HepG2 (cell line): Measurements from ENCODE around the gene FOXI3. TPM values are rescaled to one million over a fixed set of nuclear protein-coding genes. Genes with fewer than 3 reads are reported as not detected.

Experiments
- ATAC-seq: fragments of 200-7000 bp; cut with Tn5 transposase; 3 replicates; pipeline ENCODE4 v1.9.1; 2020; ENCODE audit warnings: mild to moderate bottlenecking, moderate library complexity
- BruUV-seq: library from RNA; stranded (reverse); fragments of 400-500 nt; replicated peaks from 2 replicates; lab custom pipeline; 2021; lab: Mats Ljungman, UMichigan
- CTCF ChIA-PET: fragments of 300-600 bp; formaldehyde crosslinking; extraction: SDS; loops from one replicate; lab custom pipeline; 2021; ENCODE audit warnings: low total read pairs, inconsistent platforms, low intra/inter-chr PET ratio; lab: Yijun Ruan, JAX
- POLR2A ChIA-PET: fragments of 350-600 bp; sonication (Branson Sonifier 250); formaldehyde crosslinking; loops from one replicate; lab custom pipeline; 2020; ENCODE audit warnings: antibody characterized with exemption, inconsistent platforms; lab: Yijun Ruan, JAX
- DNase-seq: peaks from one replicate; pipeline ENCODE4 v3.0.0-alpha.2; 2015; ENCODE audit warnings: low spot score
- FAIRE-seq: peaks from 3 replicates; lab custom pipeline; 2011; peaks lifted over from hg19 to GRCh38; lab: Jason Lieb, UNC
- H2AFZ ChIP-seq: one replicate; pipeline ENCODE4 v1.6.1; 2011; ENCODE audit warnings: low read length, inconsistent platforms
- H3K27ac ChIP-seq: fragments of 300-600 bp; 3 replicates; pipeline ENCODE4 v1.8.0; 2011; ENCODE audit warnings: mixed run types, mild to moderate bottlenecking, mixed read lengths, low read length, inconsistent platforms; ENCODE audit not compliant: insufficient read depth; ENCODE audit errors: extremely low read length
- H3K27me3 ChIP-seq, 2 experiments: fragments of 200-600 bp in 1 of 2; 2 replicates in 1 of 2; 3 replicates in 1 of 2; pipeline versions ENCODE4 v1.6.0 to v1.8.0; 2011; ENCODE audit warnings: low read length in 2 of 2, mild to moderate bottlenecking in 2 of 2, moderate library complexity in 2 of 2, inconsistent platforms in 1 of 2; ENCODE audit not compliant: insufficient read depth in 2 of 2, control insufficient read depth in 1 of 2
- H3K36me3 ChIP-seq, 2 experiments: fragments of 200-600 bp in 1 of 2; replicated peaks in 1 of 2; 2 replicates in 1 of 2; 3 replicates in 1 of 2; pipeline versions ENCODE4 v1.5.1 to v1.8.0; 2011; ENCODE audit warnings: low read length in 2 of 2, inconsistent platforms in 1 of 2; ENCODE audit not compliant: insufficient read depth in 2 of 2, control insufficient read depth in 1 of 2
- H3K4me1 ChIP-seq: 2 replicates; pipeline ENCODE4 v1.5.1; 2012; ENCODE audit warnings: low read length, inconsistent platforms; ENCODE audit not compliant: insufficient read depth
- H3K4me2 ChIP-seq: 2 replicates; pipeline ENCODE4 v1.6.0; 2011; ENCODE audit warnings: low read depth, low read length, inconsistent platforms
- H3K4me3 ChIP-seq, 3 experiments: fragments of 200-600 bp in 1 of 3; sonication (generic), shearing (Covaris generic) in 1 of 3; replicated peaks in 1 of 3; 2 replicates each; pipeline ENCODE4 v1.5.1; 2011 to 2016; ENCODE audit warnings: low read length in 3 of 3, inconsistent platforms in 2 of 3, low read depth in 2 of 3, mild to moderate bottlenecking in 2 of 3, control low read depth in 1 of 3, mixed read lengths in 1 of 3; ENCODE audit not compliant: insufficient read depth in 1 of 3
- H3K79me2 ChIP-seq: one replicate; pipeline ENCODE4 v1.6.1; 2011; ENCODE audit warnings: low read length, inconsistent platforms; ENCODE audit not compliant: insufficient read depth
- H3K9ac ChIP-seq: 2 replicates; pipeline ENCODE4 v1.6.0; 2011; ENCODE audit warnings: mild to moderate bottlenecking, low read depth, low read length, inconsistent platforms; ENCODE audit not compliant: insufficient read depth
- H3K9me3 ChIP-seq: 2 replicates; pipeline ENCODE4 v1.5.1; 2012; ENCODE audit warnings: mild to moderate bottlenecking, low read length
- H4K20me1 ChIP-seq: 2 replicates; pipeline ENCODE4 v1.6.0; 2011; ENCODE audit warnings: inconsistent platforms, mild to moderate bottlenecking, low read length, moderate library complexity; ENCODE audit not compliant: insufficient read depth
- ASH2L ChIP-seq: fragments of 300-600, 200-600 bp; sonication (generic); IDR thresholded peaks from 2 replicates; pipeline ENCODE4 v1.7.0; 2017; ENCODE audit warnings: low read depth, mild to moderate bottlenecking, moderate library complexity, mixed read lengths, low read length; ENCODE audit not compliant: insufficient read length
- HNF4A ChIP-seq: sonication (generic); formaldehyde crosslinking; IDR thresholded peaks from 2 replicates; pipeline ENCODE4 v1.4.0; 2020; ENCODE audit warnings: missing genetic modification reagents
- MBD4 ChIP-seq: IDR thresholded peaks from 2 replicates; pipeline ENCODE4 v1.6.1; 2012; ENCODE audit warnings: low read length, inconsistent platforms, borderline replicate concordance
- PRPF4 ChIP-seq: fragments of 200-400 bp; formaldehyde crosslinking; IDR thresholded peaks from 2 replicates; pipeline ENCODE4 v1.6.1; 2016; ENCODE audit warnings: low read length, low read depth; ENCODE audit not compliant: poor library complexity, severe bottlenecking
- SP2 ChIP-seq: sonication (generic); formaldehyde crosslinking; IDR thresholded peaks from 2 replicates; pipeline ENCODE4 v1.5.1; 2020; ENCODE audit warnings: mild to moderate bottlenecking, missing genetic modification reagents
- ZNF160 ChIP-seq: sonication (generic); formaldehyde crosslinking; IDR thresholded peaks from 2 replicates; pipeline ENCODE4 v1.8.0; 2022; ENCODE audit warnings: mild to moderate bottlenecking, inconsistent platforms, missing genetic modification reagents
- ZNF33B ChIP-seq: sonication (generic); formaldehyde crosslinking; IDR thresholded peaks from 2 replicates; pipeline ENCODE4 v1.5.1; 2020; ENCODE audit warnings: mild to moderate bottlenecking, missing genetic modification reagents
- ZNF572 ChIP-seq: sonication (generic); formaldehyde crosslinking; IDR thresholded peaks from 2 replicates; pipeline ENCODE4 v1.5.1; 2020; ENCODE audit warnings: mild to moderate bottlenecking, missing genetic modification reagents
- WGBS: methylation state at CpG from one replicate; pipeline ENCODE4 v1.1.6; 2017; ENCODE audit warnings: low lambda C conversion rate; 5-methylcytosine and 5-hydroxymethylcytosine counted together
- in situ Hi-C: cut with HindIII; loops from 2 replicates; pipeline ENCODE4 v1.10.0; 2017; ENCODE audit warnings: low pct_unique_long_range_greater_than_20kb; ENCODE audit not compliant: extremely low pct_ligation_motif_present
- intact Hi-C: fragments of 100-400 bp; cut with micrococcal nuclease; formaldehyde crosslinking; loops from one replicate; pipeline ENCODE4 v1.10.0; 2022; ENCODE audit not compliant: unreplicated experiment
- polyA plus RNA-seq, 8 experiments: library from polyadenylated mRNA; depleted of rRNA in 3 of 8; stranded (reverse) in 7 of 8; unstranded in 1 of 8; fragments of >200 nt; fragmentation: Illumina TruSeq in 4 of 8; extraction: Trizol in 4 of 8; gene quantifications; 2 replicates each; pipeline versions ENCODE4 v1.2.1 to v1.2.3, GENCODE V29; 2011 to 2016; ENCODE audit warnings: low read depth in 4 of 8, missing spikeins in 1 of 8, mixed read lengths in 1 of 8; ENCODE audit not compliant: insufficient read depth in 1 of 8
- total RNA-seq, 5 experiments: library from RNA; depleted of rRNA; stranded (reverse); fragments of >200 nt; fragmentation: Illumina TruSeq; extraction: Trizol; gene quantifications; 2 replicates each; pipeline ENCODE4 v1.2.3, GENCODE V29; 2016; ENCODE audit warnings: low read depth in 1 of 5
- TF ChIP-seq, protein P1 (sequence below): IDR thresholded peaks from 2 replicates; pipeline ENCODE4 v1.6.1; 2016; ENCODE audit warnings: missing compliant biosample characterization, missing genetic modification reagents, borderline replicate concordance
- TF ChIP-seq, protein P2 (sequence below): sonication (generic); formaldehyde crosslinking; IDR thresholded peaks from 2 replicates; pipeline ENCODE4 v1.5.0; 2020; ENCODE audit warnings: mild to moderate bottlenecking, missing genetic modification reagents
- TF ChIP-seq, protein P3 (sequence below): sonication (generic); formaldehyde crosslinking; IDR thresholded peaks from 2 replicates; pipeline ENCODE4 v1.9.0; 2021; ENCODE audit warnings: missing genetic modification reagents, mild to moderate bottlenecking, borderline replicate concordance
- TF ChIP-seq, protein P4 (sequence below): sonication (generic); formaldehyde crosslinking; IDR thresholded peaks from 2 replicates; pipeline ENCODE4 v1.5.1; 2020; ENCODE audit warnings: mild to moderate bottlenecking, missing genetic modification reagents, borderline replicate concordance
- TF ChIP-seq, protein P5 (sequence below): sonication (generic); formaldehyde crosslinking; IDR thresholded peaks from 2 replicates; pipeline ENCODE4 v1.4.0; 2020; ENCODE audit warnings: missing genetic modification reagents, borderline replicate concordance

FOXI3 gene
- total and polyA plus RNA-seq, 2 of the 13 experiments (the other 11 are each of a cell fraction or from before 2014, with no cell fraction given), result not detected

DNA sequence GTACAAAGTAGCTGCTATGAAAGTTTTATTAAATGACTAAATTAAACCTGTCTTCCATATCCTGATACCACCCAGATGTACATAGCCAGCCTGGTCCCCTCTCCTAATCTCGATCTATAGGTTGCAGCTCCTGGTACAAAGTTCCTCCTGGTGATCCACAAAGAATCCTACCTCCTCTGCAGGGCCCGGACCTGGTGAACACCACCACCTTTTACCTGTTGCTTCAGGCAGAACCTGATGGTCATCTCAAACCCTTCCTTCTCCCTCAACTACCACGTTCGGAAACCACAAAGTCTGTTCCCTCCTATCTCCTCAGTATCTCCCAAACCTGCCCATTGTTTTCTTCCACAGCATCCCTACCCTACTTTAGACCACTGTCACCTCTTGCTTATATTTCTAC lies 15.5 kb downstream of the FOXI3 start:
- in situ Hi-C loops (no loop called here), intact Hi-C loops (no loop called here)
- Histone ChIP-seq H3K36me3 (no peaks in the 10 kb centered on the region), H3K79me2 (no peaks in the 10 kb centered on the region), H3K27ac (no peak overlapping the region), H3K4me1 (no peaks in the 10 kb centered on the region), H3K4me2 (no peak overlapping the region), H3K9ac (no peak overlapping the region), H2AFZ (no peak overlapping the region), H3K4me3 (no peak overlapping the region), H3K27me3 (peaks cover under 1 to 18% of the 10 kb centered on the region in 2 experiments; a peak in 4 of 5 replicates), H4K20me1 (no peaks in the 10 kb centered on the region), H3K9me3 (no peaks in the 10 kb centered on the region)
- no peak for DNase-seq
- 28% methylated on average over 4 of the region's 4 CpGs for WGBS
- FAIRE-seq, result no peak
- ATAC-seq, result no peak
- ChIA-PET CTCF (no interaction called here), POLR2A (no interaction called here)
- BruUV-seq, result no TSS peak
- TF ChIP-seq, protein P1, sequence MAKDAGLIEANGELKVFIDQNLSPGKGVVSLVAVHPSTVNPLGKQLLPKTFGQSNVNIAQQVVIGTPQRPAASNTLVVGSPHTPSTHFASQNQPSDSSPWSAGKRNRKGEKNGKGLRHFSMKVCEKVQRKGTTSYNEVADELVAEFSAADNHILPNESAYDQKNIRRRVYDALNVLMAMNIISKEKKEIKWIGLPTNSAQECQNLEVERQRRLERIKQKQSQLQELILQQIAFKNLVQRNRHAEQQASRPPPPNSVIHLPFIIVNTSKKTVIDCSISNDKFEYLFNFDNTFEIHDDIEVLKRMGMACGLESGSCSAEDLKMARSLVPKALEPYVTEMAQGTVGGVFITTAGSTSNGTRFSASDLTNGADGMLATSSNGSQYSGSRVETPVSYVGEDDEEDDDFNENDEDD, result no peak
- TF ChIP-seq, protein P2, sequence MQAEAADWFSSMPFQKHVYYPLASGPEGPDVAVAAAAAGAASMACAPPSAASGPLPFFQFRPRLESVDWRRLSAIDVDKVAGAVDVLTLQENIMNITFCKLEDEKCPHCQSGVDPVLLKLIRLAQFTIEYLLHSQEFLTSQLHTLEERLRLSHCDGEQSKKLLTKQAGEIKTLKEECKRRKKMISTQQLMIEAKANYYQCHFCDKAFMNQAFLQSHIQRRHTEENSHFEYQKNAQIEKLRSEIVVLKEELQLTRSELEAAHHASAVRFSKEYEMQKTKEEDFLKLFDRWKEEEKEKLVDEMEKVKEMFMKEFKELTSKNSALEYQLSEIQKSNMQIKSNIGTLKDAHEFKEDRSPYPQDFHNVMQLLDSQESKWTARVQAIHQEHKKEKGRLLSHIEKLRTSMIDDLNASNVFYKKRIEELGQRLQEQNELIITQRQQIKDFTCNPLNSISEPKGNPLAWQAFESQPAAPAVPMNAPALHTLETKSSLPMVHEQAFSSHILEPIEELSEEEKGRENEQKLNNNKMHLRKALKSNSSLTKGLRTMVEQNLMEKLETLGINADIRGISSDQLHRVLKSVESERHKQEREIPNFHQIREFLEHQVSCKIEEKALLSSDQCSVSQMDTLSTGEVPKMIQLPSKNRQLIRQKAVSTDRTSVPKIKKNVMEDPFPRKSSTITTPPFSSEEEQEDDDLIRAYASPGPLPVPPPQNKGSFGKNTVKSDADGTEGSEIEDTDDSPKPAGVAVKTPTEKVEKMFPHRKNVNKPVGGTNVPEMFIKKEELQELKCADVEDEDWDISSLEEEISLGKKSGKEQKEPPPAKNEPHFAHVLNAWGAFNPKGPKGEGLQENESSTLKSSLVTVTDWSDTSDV (CRISPR knock-in tag), result no peak
- TF ChIP-seq ASH2L, result no peak
- TF ChIP-seq PRPF4, result no peak
- TF ChIP-seq HNF4A (CRISPR knock-in tag), result no peak
- no peak for TF ChIP-seq ZNF572
- no peak for TF ChIP-seq MBD4
- no peak for TF ChIP-seq ZNF33B (CRISPR knock-in tag)
- TF ChIP-seq, protein P3, sequence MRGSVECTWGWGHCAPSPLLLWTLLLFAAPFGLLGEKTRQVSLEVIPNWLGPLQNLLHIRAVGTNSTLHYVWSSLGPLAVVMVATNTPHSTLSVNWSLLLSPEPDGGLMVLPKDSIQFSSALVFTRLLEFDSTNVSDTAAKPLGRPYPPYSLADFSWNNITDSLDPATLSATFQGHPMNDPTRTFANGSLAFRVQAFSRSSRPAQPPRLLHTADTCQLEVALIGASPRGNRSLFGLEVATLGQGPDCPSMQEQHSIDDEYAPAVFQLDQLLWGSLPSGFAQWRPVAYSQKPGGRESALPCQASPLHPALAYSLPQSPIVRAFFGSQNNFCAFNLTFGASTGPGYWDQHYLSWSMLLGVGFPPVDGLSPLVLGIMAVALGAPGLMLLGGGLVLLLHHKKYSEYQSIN (CRISPR knock-in tag), result no peak
- TF ChIP-seq, protein P4, sequence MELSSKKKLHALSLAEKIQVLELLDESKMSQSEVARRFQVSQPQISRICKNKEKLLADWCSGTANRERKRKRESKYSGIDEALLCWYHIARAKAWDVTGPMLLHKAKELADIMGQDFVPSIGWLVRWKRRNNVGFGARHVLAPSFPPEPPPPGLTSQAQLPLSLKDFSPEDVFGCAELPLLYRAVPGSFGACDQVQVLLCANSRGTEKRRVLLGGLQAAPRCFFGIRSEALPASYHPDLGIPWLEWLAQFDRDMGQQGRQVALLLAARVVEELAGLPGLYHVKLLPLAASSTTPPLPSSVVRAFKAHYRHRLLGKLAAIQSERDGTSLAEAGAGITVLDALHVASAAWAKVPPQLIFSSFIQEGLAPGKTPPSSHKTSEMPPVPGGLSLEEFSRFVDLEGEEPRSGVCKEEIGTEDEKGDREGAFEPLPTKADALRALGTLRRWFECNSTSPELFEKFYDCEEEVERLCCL, result no peak
- TF ChIP-seq SP2 (CRISPR knock-in tag), result no peak
- TF ChIP-seq ZNF160, result no peak
- TF ChIP-seq, protein P5, sequence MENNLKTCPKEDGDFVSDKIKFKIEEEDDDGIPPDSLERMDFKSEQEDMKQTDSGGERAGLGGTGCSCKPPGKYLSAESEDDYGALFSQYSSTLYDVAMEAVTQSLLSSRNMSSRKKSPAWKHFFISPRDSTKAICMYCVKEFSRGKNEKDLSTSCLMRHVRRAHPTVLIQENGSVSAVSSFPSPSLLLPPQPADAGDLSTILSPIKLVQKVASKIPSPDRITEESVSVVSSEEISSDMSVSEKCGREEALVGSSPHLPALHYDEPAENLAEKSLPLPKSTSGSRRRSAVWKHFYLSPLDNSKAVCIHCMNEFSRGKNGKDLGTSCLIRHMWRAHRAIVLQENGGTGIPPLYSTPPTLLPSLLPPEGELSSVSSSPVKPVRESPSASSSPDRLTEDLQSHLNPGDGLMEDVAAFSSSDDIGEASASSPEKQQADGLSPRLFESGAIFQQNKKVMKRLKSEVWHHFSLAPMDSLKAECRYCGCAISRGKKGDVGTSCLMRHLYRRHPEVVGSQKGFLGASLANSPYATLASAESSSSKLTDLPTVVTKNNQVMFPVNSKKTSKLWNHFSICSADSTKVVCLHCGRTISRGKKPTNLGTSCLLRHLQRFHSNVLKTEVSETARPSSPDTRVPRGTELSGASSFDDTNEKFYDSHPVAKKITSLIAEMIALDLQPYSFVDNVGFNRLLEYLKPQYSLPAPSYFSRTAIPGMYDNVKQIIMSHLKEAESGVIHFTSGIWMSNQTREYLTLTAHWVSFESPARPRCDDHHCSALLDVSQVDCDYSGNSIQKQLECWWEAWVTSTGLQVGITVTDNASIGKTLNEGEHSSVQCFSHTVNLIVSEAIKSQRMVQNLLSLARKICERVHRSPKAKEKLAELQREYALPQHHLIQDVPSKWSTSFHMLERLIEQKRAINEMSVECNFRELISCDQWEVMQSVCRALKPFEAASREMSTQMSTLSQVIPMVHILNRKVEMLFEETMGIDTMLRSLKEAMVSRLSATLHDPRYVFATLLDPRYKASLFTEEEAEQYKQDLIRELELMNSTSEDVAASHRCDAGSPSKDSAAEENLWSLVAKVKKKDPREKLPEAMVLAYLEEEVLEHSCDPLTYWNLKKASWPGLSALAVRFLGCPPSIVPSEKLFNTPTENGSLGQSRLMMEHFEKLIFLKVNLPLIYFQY (CRISPR knock-in tag), result no peak
